Hepatocyte (in vitro differentiated cells): ENCODE data around the gene TANGO6. TPM values are rescaled to one million over a fixed set of nuclear protein-coding genes. Genes with fewer than 3 reads are reported as not detected.

Experiments used
- DNase-seq: peaks from one replicate; pipeline ENCODE4 v3.0.0-alpha.2; 2016; ENCODE audit warnings: low spot score
- H2AFZ ChIP-seq: fragments of 200-600 bp; sonication (generic); 2 replicates; pipeline ENCODE4 v1.6.0; 2016; ENCODE audit warnings: antibody characterized with exemption, mild to moderate bottlenecking
- H3K27ac ChIP-seq: fragments of 200-600 bp; sonication (generic); 2 replicates; pipeline ENCODE4 v1.5.1; 2016; ENCODE audit warnings: mild to moderate bottlenecking
- H3K27me3 ChIP-seq: fragments of 200-600 bp; sonication (generic); 2 replicates; pipeline ENCODE4 v1.6.1; 2016
- H3K36me3 ChIP-seq: fragments of 200-600 bp; sonication (generic); replicated peaks from 2 replicates; pipeline ENCODE4 v1.5.1; 2016; ENCODE audit warnings: low read depth; ENCODE audit not compliant: insufficient read depth
- H3K4me1 ChIP-seq: fragments of 200-600 bp; sonication (generic); 2 replicates; pipeline ENCODE4 v1.5.1; 2016; ENCODE audit warnings: mild to moderate bottlenecking, moderate library complexity; ENCODE audit not compliant: insufficient read depth
- H3K4me2 ChIP-seq: fragments of 200-600 bp; sonication (generic); 2 replicates; pipeline ENCODE4 v1.6.0; 2016
- H3K4me3 ChIP-seq: fragments of 200-600 bp; sonication (generic); 2 replicates; pipeline ENCODE4 v1.5.1; 2016; ENCODE audit warnings: mild to moderate bottlenecking
- H3K79me2 ChIP-seq: fragments of 200-600 bp; sonication (generic); 2 replicates; pipeline ENCODE4 v1.6.0; 2017; ENCODE audit warnings: mild to moderate bottlenecking
- H3K9me2 ChIP-seq: fragments of 200-600 bp; sonication (generic); replicated peaks from 2 replicates; pipeline ENCODE4 v1.6.0; 2017; ENCODE audit warnings: mild to moderate bottlenecking; ENCODE audit not compliant: insufficient read depth
- H3K9me3 ChIP-seq: fragments of 200-600 bp; sonication (generic); 2 replicates; pipeline ENCODE4 v1.5.1; 2016; ENCODE audit warnings: low read depth, mild to moderate bottlenecking
- H4K20me1 ChIP-seq: fragments of 200-600 bp; sonication (generic); 2 replicates; pipeline ENCODE4 v1.6.0; 2016; ENCODE audit warnings: mild to moderate bottlenecking; ENCODE audit not compliant: insufficient read depth, poor library complexity, severe bottlenecking
- EZH2 ChIP-seq: fragments of 200-600 bp; sonication (generic); IDR thresholded peaks from 2 replicates; pipeline ENCODE4 v1.6.1; 2016; ENCODE audit warnings: antibody characterized with exemption, mild to moderate bottlenecking, borderline replicate concordance
- EZH2phosphoT487 ChIP-seq: fragments of 200-600 bp; sonication (generic); IDR thresholded peaks from one replicate; pipeline ENCODE4 v1.6.1; 2018; ENCODE audit warnings: antibody characterized with exemption, mild to moderate bottlenecking, low read depth, moderate library complexity; ENCODE audit not compliant: unreplicated experiment, severe bottlenecking
- WGBS: methylation state at CpG from one replicate; pipeline ENCODE4 v1.1.6; 2016; ENCODE audit warnings: low lambda C conversion rate; ENCODE audit errors: missing lambda C conversion rate; 5-methylcytosine and 5-hydroxymethylcytosine counted together
- polyA plus RNA-seq: library from polyadenylated mRNA; unstranded; fragments of >200 nt; fragmentation: Nextera tagmentation; extraction: Ambion mirVana; gene quantifications from 2 replicates; pipeline ENCODE4 v1.2.1, GENCODE V29; 2016
- total RNA-seq: library from RNA; depleted of rRNA; stranded (reverse); fragments of >200 nt; gene quantifications from 2 replicates; pipeline ENCODE4 v1.2.3, GENCODE V29; 2014
- TF ChIP-seq, protein P1 (sequence below): fragments of 200-600 bp; sonication (generic); IDR thresholded peaks from 2 replicates; pipeline ENCODE4 v1.5.1; 2016; ENCODE audit warnings: antibody characterized with exemption, mild to moderate bottlenecking; ENCODE audit not compliant: poor library complexity

TANGO6 gene
- total and polyA plus RNA-seq, 2 experiments from 2014 or later, result 4.8 to 6.5 TPM

DNA sequence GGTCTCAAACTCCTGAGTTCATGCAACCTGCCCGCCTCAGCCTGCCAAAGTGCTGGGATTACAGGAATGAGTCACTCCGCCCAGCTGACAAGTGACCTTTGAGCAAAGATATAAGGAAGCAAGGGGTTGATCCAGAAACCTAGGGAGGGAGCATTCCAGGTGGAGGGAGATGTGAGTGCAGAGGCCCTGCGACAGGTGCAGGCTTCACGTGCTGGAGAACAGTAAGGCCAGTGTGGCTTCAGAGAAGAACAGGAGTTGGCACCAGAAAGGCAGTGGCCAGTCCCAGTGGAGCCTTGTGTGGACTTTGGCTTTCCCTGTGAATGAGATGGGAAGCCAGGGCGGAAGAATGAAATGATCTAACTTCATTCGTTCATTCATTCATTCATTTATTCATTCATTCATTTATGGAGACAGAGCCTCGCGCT is 188.6 kb downstream of the TANGO6 start:
- H3K9me2 ChIP-seq, result no peaks in the 10 kb centered on the region
- no peak overlapping the region for H3K4me2 ChIP-seq

DNA sequence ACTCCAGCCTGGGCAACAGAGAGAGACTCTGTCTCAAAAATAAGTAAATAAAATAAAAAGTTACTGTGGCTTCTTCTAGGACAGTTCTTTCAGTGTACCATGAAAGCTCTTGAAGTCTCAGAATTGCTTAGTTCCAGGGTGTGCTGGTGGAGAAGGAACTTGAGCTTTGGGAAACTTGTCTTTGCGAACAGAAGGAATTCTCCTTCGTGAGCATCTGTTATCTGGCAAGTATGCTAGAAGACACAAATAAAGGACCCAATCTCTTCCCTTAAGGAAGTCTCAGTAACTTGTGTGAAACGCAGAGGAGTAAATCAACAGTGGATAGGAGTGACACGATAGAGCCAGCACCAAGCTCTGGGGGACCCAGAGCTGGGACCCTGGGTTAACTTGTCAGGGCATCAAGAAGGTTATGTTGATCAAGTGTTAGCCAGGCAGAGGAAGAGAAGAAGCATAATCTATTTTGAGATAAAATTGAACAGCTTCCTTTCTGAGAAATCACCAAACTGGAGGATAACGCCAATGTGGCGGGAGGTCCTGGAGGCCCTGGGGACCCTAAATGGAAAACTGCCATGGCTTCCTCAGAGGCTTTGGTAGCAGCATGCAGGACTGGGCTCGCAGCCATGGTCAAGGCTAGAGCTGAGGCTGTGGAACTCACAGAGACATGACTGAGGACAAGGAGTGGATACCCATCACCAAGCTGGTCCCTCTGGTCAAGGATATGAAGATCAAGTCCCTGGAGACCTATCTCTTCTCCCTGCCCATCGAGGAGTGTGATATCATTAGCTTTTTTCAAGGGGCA is 190.0 kb downstream of the TANGO6 start:
- Histone ChIP-seq H3K36me3 (no peaks in the 10 kb centered on the region), H4K20me1 (no peaks in the 10 kb centered on the region), H3K4me2 (no peak overlapping the region), H3K27ac (no peak overlapping the region), H3K27me3 (no peaks in the 10 kb centered on the region), H3K9me3 (no peaks in the 10 kb centered on the region), H3K4me3 (no peak overlapping the region), H3K79me2 (no peaks in the 10 kb centered on the region), H3K4me1 (no peaks in the 10 kb centered on the region), H3K9me2 (no peaks in the 10 kb centered on the region), H2AFZ (no peak overlapping the region)
- DNase-seq, result no peak
- TF ChIP-seq EZH2 (no peak), EZH2phosphoT487 (no peak)
- TF ChIP-seq, protein P1, sequence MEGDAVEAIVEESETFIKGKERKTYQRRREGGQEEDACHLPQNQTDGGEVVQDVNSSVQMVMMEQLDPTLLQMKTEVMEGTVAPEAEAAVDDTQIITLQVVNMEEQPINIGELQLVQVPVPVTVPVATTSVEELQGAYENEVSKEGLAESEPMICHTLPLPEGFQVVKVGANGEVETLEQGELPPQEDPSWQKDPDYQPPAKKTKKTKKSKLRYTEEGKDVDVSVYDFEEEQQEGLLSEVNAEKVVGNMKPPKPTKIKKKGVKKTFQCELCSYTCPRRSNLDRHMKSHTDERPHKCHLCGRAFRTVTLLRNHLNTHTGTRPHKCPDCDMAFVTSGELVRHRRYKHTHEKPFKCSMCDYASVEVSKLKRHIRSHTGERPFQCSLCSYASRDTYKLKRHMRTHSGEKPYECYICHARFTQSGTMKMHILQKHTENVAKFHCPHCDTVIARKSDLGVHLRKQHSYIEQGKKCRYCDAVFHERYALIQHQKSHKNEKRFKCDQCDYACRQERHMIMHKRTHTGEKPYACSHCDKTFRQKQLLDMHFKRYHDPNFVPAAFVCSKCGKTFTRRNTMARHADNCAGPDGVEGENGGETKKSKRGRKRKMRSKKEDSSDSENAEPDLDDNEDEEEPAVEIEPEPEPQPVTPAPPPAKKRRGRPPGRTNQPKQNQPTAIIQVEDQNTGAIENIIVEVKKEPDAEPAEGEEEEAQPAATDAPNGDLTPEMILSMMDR, result no peak
- 93% methylated on average over 8 of the region's 8 CpGs for WGBS

More for the DNA sequence above, 188.6 kb downstream of the TANGO6 start:
- H3K9me3 ChIP-seq, result no peaks in the 10 kb centered on the region
- WGBS, result 82% methylated on average over 8 of the region's 8 CpGs
- H3K4me3 ChIP-seq, result no peak overlapping the region
- no peaks in the 10 kb centered on the region for H3K36me3 ChIP-seq
- H4K20me1 ChIP-seq, result no peaks in the 10 kb centered on the region
- peak; percentile 83 for DNase-seq
- no peaks in the 10 kb centered on the region for H3K79me2 ChIP-seq
- H3K4me1 ChIP-seq, result no peaks in the 10 kb centered on the region
- H3K27ac ChIP-seq, result peak overlapping the region; percentile 60
- H2AFZ ChIP-seq, result no peak overlapping the region
- TF ChIP-seq EZH2 (no peak), EZH2phosphoT487 (no peak)
- TF ChIP-seq, protein P1, result no peak
- H3K27me3 ChIP-seq, result no peaks in the 10 kb centered on the region

DNA sequence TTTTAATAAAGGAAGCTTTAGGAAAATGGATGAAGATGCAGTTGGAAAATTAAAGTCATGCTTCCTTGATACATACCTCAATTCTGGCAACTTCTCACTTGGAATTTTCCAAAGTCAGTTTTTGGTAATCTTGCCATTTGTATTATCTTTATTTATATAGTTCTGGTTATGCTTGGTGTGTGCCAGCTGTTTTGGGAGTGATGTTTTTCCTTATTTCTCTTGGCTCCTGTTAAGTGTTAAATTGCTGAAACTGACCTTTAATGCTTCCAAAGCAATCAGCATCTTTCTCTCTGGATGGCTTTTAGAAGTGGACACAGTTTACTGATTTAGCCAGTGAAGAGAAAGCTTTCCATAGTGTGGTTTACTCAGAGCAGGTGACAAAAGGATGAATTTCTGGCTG is 192.0 kb downstream of the TANGO6 start:
- no peaks in the 10 kb centered on the region for H4K20me1 ChIP-seq
- H3K36me3 ChIP-seq, result no peaks in the 10 kb centered on the region
- H3K27me3 ChIP-seq, result no peaks in the 10 kb centered on the region
- no peaks in the 10 kb centered on the region for H3K9me3 ChIP-seq
- no peak for DNase-seq
- no peaks in the 10 kb centered on the region for H3K79me2 ChIP-seq
- no peak overlapping the region for H3K4me3 ChIP-seq
- H3K27ac ChIP-seq, result no peak overlapping the region
- H2AFZ ChIP-seq, result no peak overlapping the region
- H3K9me2 ChIP-seq, result no peaks in the 10 kb centered on the region
- H3K4me2 ChIP-seq, result no peak overlapping the region
- H3K4me1 ChIP-seq, result no peaks in the 10 kb centered on the region
- TF ChIP-seq EZH2 (no peak), EZH2phosphoT487 (no peak)
- TF ChIP-seq, protein P1, result no peak
